ENCODE results near the gene FAM163A. TPM values are rescaled to one million over a fixed set of nuclear protein-coding genes. Genes with fewer than 3 reads are reported as not detected.
"Not testable (repeated sequence)": the region's sequence is repeated elsewhere in the genome, so short reads cannot be mapped to it uniquely, and the experiment has no call there.

The FAM163A gene
- total RNA-seq, 1 experiment from 2014 or later, result 0.46 TPM

DNA sequence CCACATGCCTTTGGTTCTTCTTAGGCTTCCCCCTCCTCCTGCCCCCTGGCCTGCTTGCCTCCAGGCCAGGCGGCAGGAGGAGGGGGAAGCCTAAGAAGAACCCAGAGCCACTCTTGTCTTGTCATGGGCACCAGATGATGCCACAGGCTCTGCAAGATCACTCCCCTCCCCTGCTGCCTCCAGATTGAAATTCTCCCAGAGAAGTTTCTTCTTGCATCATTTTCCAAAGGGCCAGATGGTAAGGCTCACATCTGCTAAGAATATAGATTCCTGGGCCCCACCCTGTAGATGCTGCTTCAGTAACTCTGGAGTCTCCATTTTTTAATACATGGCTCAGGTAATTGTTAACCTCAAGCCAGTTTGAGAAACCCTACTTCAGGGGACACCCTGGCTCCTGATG is 60.8 kb downstream of the FAM163A start:
- Mint-ChIP-seq H3K27ac (no peak overlapping the region; a peak in 1 of 7 replicates), H3K4me3 (no peak overlapping the region), H3K36me3 (ENCODE audit: insufficient read depth in 1 of 3, low read depth in 3 of 3) (no peaks in the 10 kb centered on the region; a peak in 1 of 7 replicates), H3K4me1 (0 out of 4 replicates have a peak, but pooled peaks cover 0 to under 1% of the 10 kb centered on the region in 2 experiments), H3K9me3 (no peaks in the 10 kb centered on the region; a peak in 1 of 5 replicates), H3K27me3 (ENCODE audit: low read depth) (no peaks in the 10 kb centered on the region)
- Histone ChIP-seq H4K91ac (ENCODE audit: insufficient read length, low read depth, low read length) (no peak overlapping the region), H3K79me1 (ENCODE audit: insufficient read depth, low read depth, low read length, poor library complexity, severe bottlenecking) (no peaks in the 10 kb centered on the region), H3K14ac (ENCODE audit: insufficient read depth, low read length) (no peak overlapping the region), H3K23ac (ENCODE audit: insufficient read length, low read depth, low read length) (no peak overlapping the region), H3K9ac (ENCODE audit: extremely low read depth, insufficient read length, low read length) (no peak overlapping the region), H4K8ac (replicated peaks; ENCODE audit: insufficient read length, low read depth, low read length) (no peak overlapping the region), H3K4me2 (ENCODE audit: insufficient read depth, insufficient read length, low read length) (no peak overlapping the region), H3K9me3 (ENCODE audit: control insufficient read depth, low read depth, low read length) (no peaks in the 10 kb centered on the region), H3K27ac (ENCODE audit: insufficient read length, low read depth, low read length) (no peak overlapping the region), H2BK12ac (ENCODE audit: insufficient read length, low read depth, low read length) (no peak overlapping the region), H2BK20ac (ENCODE audit: low read depth, low read length, poor library complexity, severe bottlenecking) (no peak overlapping the region), H2BK15ac (ENCODE audit: low read depth, low read length) (no peak overlapping the region), H2AK5ac (ENCODE audit: insufficient read length, low read length) (no peak overlapping the region), H3K27me3 (ENCODE audit: insufficient read depth, low read length) (no peaks in the 10 kb centered on the region), H3K18ac (ENCODE audit: insufficient read length, low read depth, low read length) (no peak overlapping the region), H2BK120ac (ENCODE audit: low read depth, low read length, poor library complexity, severe bottlenecking) (no peak overlapping the region), H2BK5ac (ENCODE audit: insufficient read length, low read length) (no peak overlapping the region), H4K5ac (ENCODE audit: insufficient read length, low read depth, low read length) (no peak overlapping the region), H3K23me2 (ENCODE audit: insufficient read length, low read depth, low read length, poor library complexity, severe bottlenecking) (no peaks in the 10 kb centered on the region), H3K79me2 (ENCODE audit: insufficient read depth, low read length) (no peaks in the 10 kb centered on the region), H4K20me1 (ENCODE audit: control insufficient read depth, insufficient read depth, insufficient read length) (no peaks in the 10 kb centered on the region), H3T11ph (ENCODE audit: low read length) (no peak overlapping the region), H2AFZ (ENCODE audit: low read length) (no peak overlapping the region), H3K56ac (ENCODE audit: insufficient read length, low read depth, low read length) (no peak overlapping the region), H3K4me1 (ENCODE audit: insufficient read depth, low read length) (no peaks in the 10 kb centered on the region), H3K4ac (ENCODE audit: low read depth, low read length) (no peak overlapping the region)
- TF ChIP-seq, protein P1, sequence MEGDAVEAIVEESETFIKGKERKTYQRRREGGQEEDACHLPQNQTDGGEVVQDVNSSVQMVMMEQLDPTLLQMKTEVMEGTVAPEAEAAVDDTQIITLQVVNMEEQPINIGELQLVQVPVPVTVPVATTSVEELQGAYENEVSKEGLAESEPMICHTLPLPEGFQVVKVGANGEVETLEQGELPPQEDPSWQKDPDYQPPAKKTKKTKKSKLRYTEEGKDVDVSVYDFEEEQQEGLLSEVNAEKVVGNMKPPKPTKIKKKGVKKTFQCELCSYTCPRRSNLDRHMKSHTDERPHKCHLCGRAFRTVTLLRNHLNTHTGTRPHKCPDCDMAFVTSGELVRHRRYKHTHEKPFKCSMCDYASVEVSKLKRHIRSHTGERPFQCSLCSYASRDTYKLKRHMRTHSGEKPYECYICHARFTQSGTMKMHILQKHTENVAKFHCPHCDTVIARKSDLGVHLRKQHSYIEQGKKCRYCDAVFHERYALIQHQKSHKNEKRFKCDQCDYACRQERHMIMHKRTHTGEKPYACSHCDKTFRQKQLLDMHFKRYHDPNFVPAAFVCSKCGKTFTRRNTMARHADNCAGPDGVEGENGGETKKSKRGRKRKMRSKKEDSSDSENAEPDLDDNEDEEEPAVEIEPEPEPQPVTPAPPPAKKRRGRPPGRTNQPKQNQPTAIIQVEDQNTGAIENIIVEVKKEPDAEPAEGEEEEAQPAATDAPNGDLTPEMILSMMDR (conservative IDR thresholded peaks at IDR 0.05), result no peak
- no CpG with 5 or more reads among the region's 1 CpG for WGBS (ENCODE audit: extremely low coverage, insufficient read length, low lambda C conversion rate)
- DNase-seq, result no peak

DNA sequence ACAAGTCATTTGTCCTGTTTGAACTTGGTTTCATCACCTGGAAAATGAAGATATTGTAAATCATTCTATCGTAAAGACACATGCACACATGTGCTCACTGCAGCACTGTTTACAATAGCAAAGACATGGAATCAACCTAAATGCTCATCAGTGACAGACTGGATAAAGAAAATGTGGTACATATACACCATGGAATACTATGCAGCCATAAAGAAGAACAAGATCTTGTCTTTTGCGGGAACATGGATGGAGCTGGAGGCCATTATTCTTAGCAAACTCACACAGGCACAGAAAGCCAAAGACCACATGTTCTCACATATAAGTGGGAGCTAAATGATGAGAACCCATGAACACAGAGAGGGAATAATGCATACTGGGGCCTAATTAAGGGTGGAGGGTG is 61.3 kb downstream of the FAM163A start:
- H3K18ac ChIP-seq (ENCODE audit: insufficient read length, low read depth, low read length); H2BK20ac ChIP-seq (ENCODE audit: low read depth, low read length, poor library complexity, severe bottlenecking); H3K4me3 Mint-ChIP-seq; H2BK5ac ChIP-seq (ENCODE audit: insufficient read length, low read length); H3K9ac ChIP-seq (ENCODE audit: extremely low read depth, insufficient read length, low read length); H3K9me3 Mint-ChIP-seq; H3K14ac ChIP-seq (ENCODE audit: insufficient read depth, low read length); H3K4me1 ChIP-seq (ENCODE audit: insufficient read depth, low read length); H2AK5ac ChIP-seq (ENCODE audit: insufficient read length, low read length); H3K27me3 Mint-ChIP-seq (ENCODE audit: low read depth); H3K27ac Mint-ChIP-seq; H4K91ac ChIP-seq (ENCODE audit: insufficient read length, low read depth, low read length); DNase-seq; H3K4me2 ChIP-seq (ENCODE audit: insufficient read depth, insufficient read length, low read length); H3K4me1 Mint-ChIP-seq; H3T11ph ChIP-seq (ENCODE audit: low read length); H2BK120ac ChIP-seq (ENCODE audit: low read depth, low read length, poor library complexity, severe bottlenecking); H3K27ac ChIP-seq (ENCODE audit: insufficient read length, low read depth, low read length); H3K23ac ChIP-seq (ENCODE audit: insufficient read length, low read depth, low read length); H2BK15ac ChIP-seq (ENCODE audit: low read depth, low read length); H4K8ac ChIP-seq (replicated peaks; ENCODE audit: insufficient read length, low read depth, low read length); H3K4ac ChIP-seq (ENCODE audit: low read depth, low read length); H3K56ac ChIP-seq (ENCODE audit: insufficient read length, low read depth, low read length); H4K20me1 ChIP-seq (ENCODE audit: control insufficient read depth, insufficient read depth, insufficient read length); H3K27me3 ChIP-seq (ENCODE audit: insufficient read depth, low read length); H2AFZ ChIP-seq (ENCODE audit: low read length); H4K5ac ChIP-seq (ENCODE audit: insufficient read length, low read depth, low read length); H2BK12ac ChIP-seq (ENCODE audit: insufficient read length, low read depth, low read length); H3K23me2 ChIP-seq (ENCODE audit: insufficient read length, low read depth, low read length, poor library complexity, severe bottlenecking); H3K9me3 ChIP-seq (ENCODE audit: control insufficient read depth, low read depth, low read length); H3K79me2 ChIP-seq (ENCODE audit: insufficient read depth, low read length); H3K79me1 ChIP-seq (ENCODE audit: insufficient read depth, low read depth, low read length, poor library complexity, severe bottlenecking); H3K36me3 Mint-ChIP-seq (ENCODE audit: insufficient read depth in 1 of 3, low read depth in 3 of 3): not testable (repeated sequence)
- no CpG with 5 or more reads among the region's 2 CpGs for WGBS (ENCODE audit: extremely low coverage, insufficient read length, low lambda C conversion rate)

Measured in H9 (cell line).